Chondrocyte (in vitro differentiated cells): ENCODE results near the gene TM9SF2. TPM values are rescaled to one million over a fixed set of nuclear protein-coding genes. Genes with fewer than 3 reads are reported as not detected.

Experiments
- DNase-seq: peaks from one replicate; pipeline ENCODE4 v3.0.0; 2021; ENCODE audit warnings: mixed read lengths, low spot score
- H3K27ac Mint-ChIP-seq: one replicate; pipeline ENCODE4 v1.8.0; 2021; ENCODE audit warnings: mild to moderate bottlenecking, moderate library complexity, mixed read lengths; ENCODE audit not compliant: unreplicated experiment
- H3K27me3 Mint-ChIP-seq: 2 replicates; pipeline ENCODE4 v1.8.0; 2021; ENCODE audit warnings: low read depth, mixed read lengths
- H3K36me3 Mint-ChIP-seq: 2 replicates; pipeline ENCODE4 v1.8.0; 2021; ENCODE audit warnings: low read depth, mixed read lengths
- H3K4me1 Mint-ChIP-seq: 2 replicates; pipeline ENCODE4 v1.8.0; 2021; ENCODE audit warnings: low read depth, mild to moderate bottlenecking, mixed read lengths
- H3K4me3 Mint-ChIP-seq: one replicate; pipeline ENCODE4 v1.8.0; 2021; ENCODE audit warnings: mild to moderate bottlenecking, moderate library complexity, mixed read lengths; ENCODE audit not compliant: unreplicated experiment
- H3K9me3 Mint-ChIP-seq: 2 replicates; pipeline ENCODE4 v1.8.0; 2021; ENCODE audit warnings: low read depth, mixed read lengths
- total RNA-seq: library from RNA; stranded (reverse); gene quantifications from 3 replicates; pipeline ENCODE4 v1.2.1, GENCODE V29; 2021
- TF ChIP-seq, protein P1 (sequence below): fragments of 200-600 bp; sonication (generic); IDR thresholded peaks from 2 replicates; pipeline ENCODE4 v1.5.0; 2021; ENCODE audit warnings: antibody characterized with exemption, mild to moderate bottlenecking, moderate library complexity

TM9SF2 gene
- total RNA-seq, 1 donor from 2014 or later, result 125 TPM

DNA sequence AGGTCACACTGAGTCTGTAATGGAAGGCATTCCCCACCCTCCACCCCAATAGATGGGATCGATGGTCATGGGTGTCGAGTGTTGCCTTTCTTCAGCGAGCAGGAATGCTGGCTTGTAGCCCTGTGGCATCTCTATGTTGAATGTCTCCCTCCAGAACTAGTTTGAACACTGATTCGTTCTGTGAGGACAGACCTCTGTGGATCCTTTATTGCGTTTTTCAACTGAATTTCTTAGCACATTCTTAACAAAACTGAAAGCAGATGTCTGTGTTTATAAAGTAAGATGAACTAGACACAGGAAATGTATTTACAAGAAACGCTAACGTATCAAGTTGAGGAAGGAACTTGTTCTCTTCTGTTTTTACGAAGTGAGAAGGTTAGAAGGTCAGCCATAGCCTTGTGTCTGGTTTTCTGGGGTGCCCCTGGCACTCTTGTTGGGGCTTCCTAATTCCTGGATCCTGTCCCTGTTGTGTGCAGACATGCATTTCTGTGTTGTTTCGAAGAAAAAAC is 36.8 kb upstream of the TM9SF2 start:
- Mint-ChIP-seq H3K4me1 (peaks cover 13% of the 10 kb centered on the region), H3K36me3 (no peaks in the 10 kb centered on the region), H3K4me3 (no peak overlapping the region)

DNA sequence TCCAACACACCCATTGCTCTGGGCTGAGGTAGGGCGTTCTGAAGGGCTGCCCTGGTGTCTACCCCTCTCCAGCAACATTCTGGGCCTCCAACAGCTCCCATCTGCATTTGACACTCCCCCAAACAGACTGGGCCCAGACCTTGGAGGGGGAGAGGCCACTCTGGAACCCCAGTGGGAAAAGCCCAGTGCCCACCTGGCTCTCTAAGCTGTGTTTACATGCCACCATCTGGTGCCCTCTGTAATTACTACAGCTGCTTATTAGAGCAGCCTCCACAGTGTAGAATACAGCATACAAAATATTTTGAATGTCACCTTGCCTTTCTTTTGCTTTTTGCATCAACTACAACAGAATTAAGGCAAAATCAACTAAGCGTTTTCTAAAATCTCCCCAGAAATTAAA is 35.8 kb upstream of the TM9SF2 start:
- Mint-ChIP-seq H3K4me1 (peaks cover 13% of the 10 kb centered on the region), H3K36me3 (no peaks in the 10 kb centered on the region), H3K9me3 (peaks cover 4% of the 10 kb centered on the region), H3K27ac (no peak overlapping the region), H3K27me3 (no peaks in the 10 kb centered on the region), H3K4me3 (no peak overlapping the region)
- TF ChIP-seq, protein P1, sequence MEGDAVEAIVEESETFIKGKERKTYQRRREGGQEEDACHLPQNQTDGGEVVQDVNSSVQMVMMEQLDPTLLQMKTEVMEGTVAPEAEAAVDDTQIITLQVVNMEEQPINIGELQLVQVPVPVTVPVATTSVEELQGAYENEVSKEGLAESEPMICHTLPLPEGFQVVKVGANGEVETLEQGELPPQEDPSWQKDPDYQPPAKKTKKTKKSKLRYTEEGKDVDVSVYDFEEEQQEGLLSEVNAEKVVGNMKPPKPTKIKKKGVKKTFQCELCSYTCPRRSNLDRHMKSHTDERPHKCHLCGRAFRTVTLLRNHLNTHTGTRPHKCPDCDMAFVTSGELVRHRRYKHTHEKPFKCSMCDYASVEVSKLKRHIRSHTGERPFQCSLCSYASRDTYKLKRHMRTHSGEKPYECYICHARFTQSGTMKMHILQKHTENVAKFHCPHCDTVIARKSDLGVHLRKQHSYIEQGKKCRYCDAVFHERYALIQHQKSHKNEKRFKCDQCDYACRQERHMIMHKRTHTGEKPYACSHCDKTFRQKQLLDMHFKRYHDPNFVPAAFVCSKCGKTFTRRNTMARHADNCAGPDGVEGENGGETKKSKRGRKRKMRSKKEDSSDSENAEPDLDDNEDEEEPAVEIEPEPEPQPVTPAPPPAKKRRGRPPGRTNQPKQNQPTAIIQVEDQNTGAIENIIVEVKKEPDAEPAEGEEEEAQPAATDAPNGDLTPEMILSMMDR, result no peak
- no peak for DNase-seq

More for the DNA sequence above, 36.8 kb upstream of the TM9SF2 start:
- H3K9me3 Mint-ChIP-seq, result peaks cover 4% of the 10 kb centered on the region
- no peak for DNase-seq
- TF ChIP-seq, protein P1, result no peak
- no peaks in the 10 kb centered on the region for H3K27me3 Mint-ChIP-seq
- H3K27ac Mint-ChIP-seq, result no peak overlapping the region

DNA sequence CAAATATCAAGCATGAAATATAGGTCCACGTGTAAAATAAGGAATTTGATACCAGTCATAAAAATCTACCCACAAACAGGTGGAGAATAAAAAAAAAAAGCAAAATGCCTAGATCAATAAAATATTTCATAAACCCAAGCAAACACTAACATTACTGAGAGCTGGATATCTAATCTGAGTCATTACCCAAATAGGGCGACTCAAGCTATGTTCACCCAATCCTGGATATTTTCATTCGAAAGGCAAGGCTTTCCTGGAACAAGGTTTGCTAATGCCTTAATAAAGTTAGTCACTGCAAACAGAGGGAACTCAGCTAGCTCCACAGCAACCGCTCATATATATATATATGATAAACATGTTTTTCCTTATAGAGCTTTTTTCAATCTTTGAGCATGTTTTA is 33.5 kb upstream of the TM9SF2 start:
- Mint-ChIP-seq H3K36me3 (no peaks in the 10 kb centered on the region), H3K4me1 (peaks cover 17% of the 10 kb centered on the region), H3K4me3 (no peak overlapping the region), H3K27me3 (peaks cover 3% of the 10 kb centered on the region), H3K9me3 (peaks cover 4% of the 10 kb centered on the region), H3K27ac (no peak overlapping the region)
- no peak for DNase-seq
- TF ChIP-seq, protein P1, result no peak

DNA sequence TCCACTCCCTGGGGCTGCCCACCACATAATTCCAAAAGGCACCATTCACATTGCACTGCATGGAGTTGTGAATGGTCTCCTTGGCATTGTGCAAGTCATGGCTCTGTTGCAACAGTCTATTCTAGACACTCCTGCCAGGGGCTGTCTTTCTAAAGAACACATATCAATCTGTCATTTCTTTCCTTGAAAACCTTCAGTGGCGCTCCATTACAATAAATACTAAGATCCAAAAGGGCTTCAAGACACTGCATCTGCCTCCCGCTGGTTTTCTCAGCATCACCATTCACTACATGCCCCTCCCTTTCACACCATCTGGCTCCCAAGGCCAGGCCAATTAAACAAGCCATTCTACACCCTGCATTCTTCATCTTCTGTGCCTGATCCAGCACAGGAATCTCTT is 32.2 kb upstream of the TM9SF2 start:
- H3K27me3 Mint-ChIP-seq, result peaks cover 3% of the 10 kb centered on the region
- H3K4me3 Mint-ChIP-seq, result no peak overlapping the region
- H3K36me3 Mint-ChIP-seq, result no peaks in the 10 kb centered on the region
- no peak overlapping the region for H3K27ac Mint-ChIP-seq
- TF ChIP-seq, protein P1, result no peak
- H3K4me1 Mint-ChIP-seq, result peaks cover 17% of the 10 kb centered on the region
- no peak for DNase-seq
- H3K9me3 Mint-ChIP-seq, result peaks cover 4% of the 10 kb centered on the region

DNA sequence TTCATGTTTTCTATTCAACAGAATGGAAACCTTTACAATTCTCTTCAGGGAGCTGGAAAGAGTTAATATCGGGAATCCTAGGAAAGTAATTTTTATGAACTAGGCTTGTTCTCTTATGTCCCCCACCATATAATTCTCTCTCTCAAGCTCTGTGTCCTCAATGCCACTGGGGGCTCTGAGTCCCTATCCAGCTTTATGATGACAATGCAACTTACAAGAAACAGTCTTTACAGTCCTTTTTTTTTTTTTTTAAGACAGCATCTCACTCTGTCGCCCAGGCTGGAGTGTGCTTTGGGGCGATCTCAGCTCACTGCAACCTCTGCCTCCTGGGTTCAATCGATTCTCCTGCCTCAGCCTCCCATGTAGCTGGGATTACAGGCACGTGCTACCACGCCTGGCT is 31.2 kb upstream of the TM9SF2 start:
- Mint-ChIP-seq H3K4me3 (no peak overlapping the region), H3K36me3 (no peaks in the 10 kb centered on the region)

More for the DNA sequence above, 31.2 kb upstream of the TM9SF2 start:
- TF ChIP-seq, protein P1, result no peak
- peaks cover 4% of the 10 kb centered on the region for H3K9me3 Mint-ChIP-seq
- peaks cover 3% of the 10 kb centered on the region for H3K27me3 Mint-ChIP-seq
- peaks cover 9% of the 10 kb centered on the region for H3K4me1 Mint-ChIP-seq
- DNase-seq, result no peak
- no peak overlapping the region for H3K27ac Mint-ChIP-seq
